Measurements from ENCODE around the gene OR1D5. TPM values are rescaled to one million over a fixed set of nuclear protein-coding genes. Genes with fewer than 3 reads are reported as not detected.
A peak's percentile ranks its signal among the peaks of the same experiment; 100 is the strongest.

Gene OR1D5
- total RNA-seq, 1 experiment from 2014 or later = not detected

- no peak overlapping the region for H2AFZ ChIP-seq (ENCODE audit: low read length)
- H3K9me3 Mint-ChIP-seq = peaks cover 34% of the 10 kb centered on the region in 2 experiments
- no peaks in the 10 kb centered on the region for H3K79me1 ChIP-seq (ENCODE audit: insufficient read depth, low read depth, low read length, poor library complexity, severe bottlenecking)
- peaks cover 4 to 6% (median 4%) of the 10 kb centered on the region in 3 experiments; a peak in 5 of 7 replicates for H3K36me3 Mint-ChIP-seq (ENCODE audit: insufficient read depth in 1 of 3, low read depth in 3 of 3)
- no peak overlapping the region for H2BK120ac ChIP-seq (ENCODE audit: low read depth, low read length, poor library complexity, severe bottlenecking)
- no peak overlapping the region for H2BK20ac ChIP-seq (ENCODE audit: low read depth, low read length, poor library complexity, severe bottlenecking)
- no peak overlapping the region for H4K5ac ChIP-seq (ENCODE audit: insufficient read length, low read depth, low read length)
- no peak overlapping the region for H3K4me2 ChIP-seq (ENCODE audit: insufficient read depth, insufficient read length, low read length)
- peaks cover 0 to 5% of the 10 kb centered on the region in 2 experiments; a peak in 1 of 4 replicates for H3K4me1 Mint-ChIP-seq
- H2AK5ac ChIP-seq (ENCODE audit: insufficient read length, low read length) = no peak overlapping the region
- no peaks in the 10 kb centered on the region for H3K79me2 ChIP-seq (ENCODE audit: insufficient read depth, low read length)
- no peak overlapping the region for H2BK15ac ChIP-seq (ENCODE audit: low read depth, low read length)
- no peaks in the 10 kb centered on the region for H3K9me3 ChIP-seq (ENCODE audit: control insufficient read depth, low read depth, low read length)
- H3K9ac ChIP-seq (ENCODE audit: extremely low read depth, insufficient read length, low read length) = no peak overlapping the region
- H2BK12ac ChIP-seq (ENCODE audit: insufficient read length, low read depth, low read length) = no peak overlapping the region
- no peaks in the 10 kb centered on the region for H3K4me1 ChIP-seq (ENCODE audit: insufficient read depth, low read length)
- H3T11ph ChIP-seq (ENCODE audit: low read length) = no peak overlapping the region
- no peak overlapping the region for H3K27ac ChIP-seq (ENCODE audit: insufficient read length, low read depth, low read length)
- no peaks in the 10 kb centered on the region for H4K20me1 ChIP-seq (ENCODE audit: control insufficient read depth, insufficient read depth, insufficient read length)
- H3K14ac ChIP-seq (ENCODE audit: insufficient read depth, low read length) = no peak overlapping the region
- TF ChIP-seq, protein P1, sequence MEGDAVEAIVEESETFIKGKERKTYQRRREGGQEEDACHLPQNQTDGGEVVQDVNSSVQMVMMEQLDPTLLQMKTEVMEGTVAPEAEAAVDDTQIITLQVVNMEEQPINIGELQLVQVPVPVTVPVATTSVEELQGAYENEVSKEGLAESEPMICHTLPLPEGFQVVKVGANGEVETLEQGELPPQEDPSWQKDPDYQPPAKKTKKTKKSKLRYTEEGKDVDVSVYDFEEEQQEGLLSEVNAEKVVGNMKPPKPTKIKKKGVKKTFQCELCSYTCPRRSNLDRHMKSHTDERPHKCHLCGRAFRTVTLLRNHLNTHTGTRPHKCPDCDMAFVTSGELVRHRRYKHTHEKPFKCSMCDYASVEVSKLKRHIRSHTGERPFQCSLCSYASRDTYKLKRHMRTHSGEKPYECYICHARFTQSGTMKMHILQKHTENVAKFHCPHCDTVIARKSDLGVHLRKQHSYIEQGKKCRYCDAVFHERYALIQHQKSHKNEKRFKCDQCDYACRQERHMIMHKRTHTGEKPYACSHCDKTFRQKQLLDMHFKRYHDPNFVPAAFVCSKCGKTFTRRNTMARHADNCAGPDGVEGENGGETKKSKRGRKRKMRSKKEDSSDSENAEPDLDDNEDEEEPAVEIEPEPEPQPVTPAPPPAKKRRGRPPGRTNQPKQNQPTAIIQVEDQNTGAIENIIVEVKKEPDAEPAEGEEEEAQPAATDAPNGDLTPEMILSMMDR (conservative IDR thresholded peaks at IDR 0.05) = peak; percentile 61; the same call in 2 of the 3 replicates
- H3K27me3 ChIP-seq (ENCODE audit: insufficient read depth, low read length) = no peaks in the 10 kb centered on the region
- peaks cover 18% of the 10 kb centered on the region for H3K27me3 Mint-ChIP-seq (ENCODE audit: low read depth)
- WGBS (ENCODE audit: extremely low coverage, insufficient read length, low lambda C conversion rate) = no CpG with 5 or more reads among the region's 11 CpGs
- no peaks in the 10 kb centered on the region for H3K23me2 ChIP-seq (ENCODE audit: insufficient read length, low read depth, low read length, poor library complexity, severe bottlenecking)
- H2BK5ac ChIP-seq (ENCODE audit: insufficient read length, low read length) = no peak overlapping the region
- DNase-seq = no peak
- no peak overlapping the region for H3K4ac ChIP-seq (ENCODE audit: low read depth, low read length)
- no peak overlapping the region for H4K91ac ChIP-seq (ENCODE audit: insufficient read length, low read depth, low read length)
- no peak overlapping the region for H3K18ac ChIP-seq (ENCODE audit: insufficient read length, low read depth, low read length)
- no peak overlapping the region for H3K27ac Mint-ChIP-seq
- H3K23ac ChIP-seq (ENCODE audit: insufficient read length, low read depth, low read length) = no peak overlapping the region
- no peak overlapping the region for H3K4me3 Mint-ChIP-seq
- no peak overlapping the region for H4K8ac ChIP-seq (replicated peaks; ENCODE audit: insufficient read length, low read depth, low read length)
- H3K56ac ChIP-seq (ENCODE audit: insufficient read length, low read depth, low read length) = no peak overlapping the region
These were observed 19.6 kb downstream of the OR1D5 start for GRCh38 chr17:3043737-3044365.

Data from H9 (cell line).